ENCODE measurements around the gene FTH1. TPM values are rescaled to one million over a fixed set of nuclear protein-coding genes. Genes with fewer than 3 reads are reported as not detected.
A peak's percentile ranks its signal among the peaks of the same experiment; 100 is the strongest.

Gene FTH1
- total and polyA plus RNA-seq, 2 of the 13 experiments (the other 11 are each of a cell fraction or from before 2014, with no cell fraction given), result 607 to 760 TPM

GRCh38 chr11:61972672-61973475, 5.4 kb upstream of the FTH1 start (continued):
- TF ChIP-seq PRMT3 (CRISPR knock-in tag; IDR thresholded peaks at IDR 0.05; ENCODE audit: borderline replicate concordance, low read depth), result no peak
- TF ChIP-seq GTF3A (CRISPR knock-in tag; conservative IDR thresholded peaks at IDR 0.05), result no peak
- peak; percentile 87 for TF ChIP-seq RXRB (CRISPR knock-in tag; IDR thresholded peaks at IDR 0.05; ENCODE audit: borderline replicate concordance)
- no peak for TF ChIP-seq ZNF768 (CRISPR knock-in tag; IDR thresholded peaks at IDR 0.05)
- TF ChIP-seq ZNF205 (CRISPR knock-in tag; IDR thresholded peaks at IDR 0.05), result peak; percentile 20; the same call in 1 of the 2 replicates
- peak; percentile 54 for TF ChIP-seq ZNF652 (CRISPR knock-in tag; IDR thresholded peaks at IDR 0.05; ENCODE audit: borderline replicate concordance, low read depth)
- peak; percentile 57; the same call in 1 of the 2 replicates for TF ChIP-seq MXD3 (CRISPR knock-in tag; IDR thresholded peaks at IDR 0.05)
- peak; percentile 85; the same call in 1 of the 2 replicates for TF ChIP-seq SIN3A (IDR thresholded peaks at IDR 0.05; ENCODE audit: borderline replicate concordance, low read depth, low read length)
- TF ChIP-seq ATF7-NPFF (CRISPR knock-in tag; IDR thresholded peaks at IDR 0.05; ENCODE audit: low read depth), result peak; percentile 47; the same call in 1 of the 2 replicates
- peak; percentile 56; the same call in 1 of the 2 replicates for TF ChIP-seq ZBTB20 (CRISPR knock-in tag; IDR thresholded peaks at IDR 0.05; ENCODE audit: borderline replicate concordance, low read depth)
- no peak for TF ChIP-seq MZF1 (CRISPR knock-in tag; IDR thresholded peaks at IDR 0.05; ENCODE audit: borderline replicate concordance)
- 0 out of 2 replicates have a peak, but pooled peaks have one; percentile 14 for TF ChIP-seq CBX5 (CRISPR knock-in tag; IDR thresholded peaks at IDR 0.05; ENCODE audit: borderline replicate concordance)
- TF ChIP-seq SOX6 (IDR thresholded peaks at IDR 0.05), result no peak
- peak; percentile 90 for TF ChIP-seq SOX6 (CRISPR knock-in tag; IDR thresholded peaks at IDR 0.05)
- TF ChIP-seq ZNF24 (IDR thresholded peaks at IDR 0.05), result no peak
- TF ChIP-seq AHDC1 (CRISPR knock-in tag; IDR thresholded peaks at IDR 0.05; ENCODE audit: borderline replicate concordance), result peak; percentile 75; the same call in 1 of the 2 replicates
- TF ChIP-seq BRCA1 (CRISPR knock-in tag; IDR thresholded peaks at IDR 0.05), result peak; percentile 87
- TF ChIP-seq PLRG1 (conservative IDR thresholded peaks at IDR 0.05), result no peak
- TF ChIP-seq ATF3 (CRISPR knock-in tag; IDR thresholded peaks at IDR 0.05), result peak; percentile 54; the same call in 1 of the 2 replicates
- peak; percentile 79 for TF ChIP-seq ZNF781 (CRISPR knock-in tag; IDR thresholded peaks at IDR 0.05; ENCODE audit: borderline replicate concordance, not compliant biosample characterization)
- TF ChIP-seq CENPX (CRISPR knock-in tag; IDR thresholded peaks at IDR 0.05), result no peak
- TF ChIP-seq TBX2 (CRISPR knock-in tag; IDR thresholded peaks at IDR 0.05; ENCODE audit: borderline replicate concordance), result peak; percentile 71; the same call in 1 of the 2 replicates

Measured in HepG2 (cell line).